ENCODE data around the gene ETFB. TPM values are rescaled to one million over a fixed set of nuclear protein-coding genes. Genes with fewer than 3 reads are reported as not detected.

The ETFB gene
- total and polyA plus RNA-seq, 9 of the 15 experiments (the other 6 are each of a cell fraction or from before 2014, with no cell fraction given), result 18.1 to 143 (median 96.1) TPM

GRCh38 chr19:51367565-51368365 lies 1.6 kb upstream of the ETFB start (continued):
- TF ChIP-seq PCBP1 (IDR thresholded peaks at IDR 0.05; ENCODE audit: low read depth, low read length, poor library complexity, severe bottlenecking) (no peak), NFIC (IDR thresholded peaks at IDR 0.05) (0 out of 2 replicates have a peak, but pooled peaks have one; percentile 11), PTBP1 (IDR thresholded peaks at IDR 0.05; ENCODE audit: low read depth, low read length) (no peak), FUS (optimal IDR thresholded peaks at IDR 0.05; ENCODE audit: low read depth, low read length) (peak; percentile 65), ERF (CRISPR knock-in tag; IDR thresholded peaks at IDR 0.05) (no peak), HDAC1 (IDR thresholded peaks at IDR 0.05) (peak in 1 of 2 experiments; percentile 90; a peak in 2 of 4 replicates), KLF16 (IDR thresholded peaks at IDR 0.05) (no peak), ZNF253 (CRISPR knock-in tag; conservative IDR thresholded peaks at IDR 0.05) (no peak), MCM3 (IDR thresholded peaks at IDR 0.05) (no peak), ETV5 (CRISPR knock-in tag; IDR thresholded peaks at IDR 0.05; ENCODE audit: low read depth) (peak; percentile 88), HMBOX1 (IDR thresholded peaks at IDR 0.05) (no peak), DNMT1 (IDR thresholded peaks at IDR 0.05) (no peak), SNIP1 (IDR thresholded peaks at IDR 0.05; ENCODE audit: low read depth) (no peak), ZNF165 (CRISPR knock-in tag; IDR thresholded peaks at IDR 0.05; ENCODE audit: borderline replicate concordance) (no peak), NFE2L1 (tag; IDR thresholded peaks at IDR 0.05; ENCODE audit: borderline replicate concordance, low read depth) (no peak), TRIM24 (IDR thresholded peaks at IDR 0.05) (no peak), JUND (IDR thresholded peaks at IDR 0.05; ENCODE audit: borderline replicate concordance, low read depth, low read length) (peak; percentile 19; the same call in 1 of the 2 replicates), JUND (tag; IDR thresholded peaks at IDR 0.05; ENCODE audit: borderline replicate concordance, low read depth, low read length) (peak; percentile 24; the same call in 1 of the 3 replicates)
- TF ChIP-seq, protein P1, sequence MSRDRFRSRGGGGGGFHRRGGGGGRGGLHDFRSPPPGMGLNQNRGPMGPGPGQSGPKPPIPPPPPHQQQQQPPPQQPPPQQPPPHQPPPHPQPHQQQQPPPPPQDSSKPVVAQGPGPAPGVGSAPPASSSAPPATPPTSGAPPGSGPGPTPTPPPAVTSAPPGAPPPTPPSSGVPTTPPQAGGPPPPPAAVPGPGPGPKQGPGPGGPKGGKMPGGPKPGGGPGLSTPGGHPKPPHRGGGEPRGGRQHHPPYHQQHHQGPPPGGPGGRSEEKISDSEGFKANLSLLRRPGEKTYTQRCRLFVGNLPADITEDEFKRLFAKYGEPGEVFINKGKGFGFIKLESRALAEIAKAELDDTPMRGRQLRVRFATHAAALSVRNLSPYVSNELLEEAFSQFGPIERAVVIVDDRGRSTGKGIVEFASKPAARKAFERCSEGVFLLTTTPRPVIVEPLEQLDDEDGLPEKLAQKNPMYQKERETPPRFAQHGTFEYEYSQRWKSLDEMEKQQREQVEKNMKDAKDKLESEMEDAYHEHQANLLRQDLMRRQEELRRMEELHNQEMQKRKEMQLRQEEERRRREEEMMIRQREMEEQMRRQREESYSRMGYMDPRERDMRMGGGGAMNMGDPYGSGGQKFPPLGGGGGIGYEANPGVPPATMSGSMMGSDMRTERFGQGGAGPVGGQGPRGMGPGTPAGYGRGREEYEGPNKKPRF (IDR thresholded peaks at IDR 0.05; ENCODE audit: low read depth, low read length), result no peak
- TF ChIP-seq, protein P2, sequence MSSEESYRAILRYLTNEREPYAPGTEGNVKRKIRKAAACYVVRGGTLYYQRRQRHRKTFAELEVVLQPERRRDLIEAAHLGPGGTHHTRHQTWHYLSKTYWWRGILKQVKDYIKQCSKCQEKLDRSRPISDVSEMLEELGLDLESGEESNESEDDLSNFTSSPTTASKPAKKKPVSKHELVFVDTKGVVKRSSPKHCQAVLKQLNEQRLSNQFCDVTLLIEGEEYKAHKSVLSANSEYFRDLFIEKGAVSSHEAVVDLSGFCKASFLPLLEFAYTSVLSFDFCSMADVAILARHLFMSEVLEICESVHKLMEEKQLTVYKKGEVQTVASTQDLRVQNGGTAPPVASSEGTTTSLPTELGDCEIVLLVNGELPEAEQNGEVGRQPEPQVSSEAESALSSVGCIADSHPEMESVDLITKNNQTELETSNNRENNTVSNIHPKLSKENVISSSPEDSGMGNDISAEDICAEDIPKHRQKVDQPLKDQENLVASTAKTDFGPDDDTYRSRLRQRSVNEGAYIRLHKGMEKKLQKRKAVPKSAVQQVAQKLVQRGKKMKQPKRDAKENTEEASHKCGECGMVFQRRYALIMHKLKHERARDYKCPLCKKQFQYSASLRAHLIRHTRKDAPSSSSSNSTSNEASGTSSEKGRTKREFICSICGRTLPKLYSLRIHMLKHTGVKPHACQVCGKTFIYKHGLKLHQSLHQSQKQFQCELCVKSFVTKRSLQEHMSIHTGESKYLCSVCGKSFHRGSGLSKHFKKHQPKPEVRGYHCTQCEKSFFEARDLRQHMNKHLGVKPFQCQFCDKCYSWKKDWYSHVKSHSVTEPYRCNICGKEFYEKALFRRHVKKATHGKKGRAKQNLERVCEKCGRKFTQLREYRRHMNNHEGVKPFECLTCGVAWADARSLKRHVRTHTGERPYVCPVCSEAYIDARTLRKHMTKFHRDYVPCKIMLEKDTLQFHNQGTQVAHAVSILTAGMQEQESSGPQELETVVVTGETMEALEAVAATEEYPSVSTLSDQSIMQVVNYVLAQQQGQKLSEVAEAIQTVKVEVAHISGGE (CRISPR knock-in tag; IDR thresholded peaks at IDR 0.05), result no peak

Measured in K562 (cell line).